GM12873 (cell line): ENCODE data around the gene ZNF593OS.

ENCODE experiments used
- CTCF ChIP-seq: IDR thresholded peaks from 2 replicates; pipeline ENCODE4 v1.5.1; 2012; ENCODE audit warnings: low read depth, mild to moderate bottlenecking, moderate library complexity, low read length, control low read depth; ENCODE audit not compliant: insufficient read depth; ENCODE audit errors: missing control alignments

Gene ZNF593OS

GRCh38 chr1:26210147-26210870 lies 38.7 kb upstream of the ZNF593OS start:
- TF ChIP-seq CTCF = no peak

DNA sequence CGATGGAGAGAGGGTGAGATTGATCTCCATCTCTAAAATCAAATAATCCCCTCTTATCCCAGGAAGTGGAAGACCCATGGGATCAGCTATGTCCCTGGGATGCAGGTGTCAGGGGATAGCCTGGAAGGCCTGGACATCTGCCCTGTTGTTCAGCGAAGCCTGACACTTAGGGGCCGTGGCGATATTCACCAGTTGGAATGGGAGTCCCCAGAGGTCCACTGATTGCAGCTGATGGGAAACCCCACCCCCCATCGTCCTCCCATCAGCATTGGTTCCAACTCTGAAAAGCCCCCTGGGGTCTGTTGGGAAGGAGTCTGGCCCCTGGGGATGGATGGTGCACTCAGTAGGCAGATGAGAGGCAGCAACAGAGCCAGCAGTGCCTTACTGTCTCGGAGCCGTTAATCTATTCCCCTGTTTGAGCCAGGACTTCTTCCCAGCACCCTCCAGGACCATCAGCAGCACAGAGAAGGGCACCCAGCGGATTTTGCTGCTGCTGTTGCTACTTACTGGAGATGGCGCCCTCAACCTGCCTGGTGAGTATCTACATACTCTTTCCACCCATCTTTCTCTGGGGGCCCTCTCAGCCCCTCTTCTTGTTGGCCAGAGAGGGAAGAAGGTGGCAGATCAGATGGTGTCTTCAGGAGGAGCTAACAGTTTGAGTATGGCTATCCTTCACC lies 32.1 kb upstream of the ZNF593OS start:
- TF ChIP-seq CTCF = peak; percentile 31

DNA sequence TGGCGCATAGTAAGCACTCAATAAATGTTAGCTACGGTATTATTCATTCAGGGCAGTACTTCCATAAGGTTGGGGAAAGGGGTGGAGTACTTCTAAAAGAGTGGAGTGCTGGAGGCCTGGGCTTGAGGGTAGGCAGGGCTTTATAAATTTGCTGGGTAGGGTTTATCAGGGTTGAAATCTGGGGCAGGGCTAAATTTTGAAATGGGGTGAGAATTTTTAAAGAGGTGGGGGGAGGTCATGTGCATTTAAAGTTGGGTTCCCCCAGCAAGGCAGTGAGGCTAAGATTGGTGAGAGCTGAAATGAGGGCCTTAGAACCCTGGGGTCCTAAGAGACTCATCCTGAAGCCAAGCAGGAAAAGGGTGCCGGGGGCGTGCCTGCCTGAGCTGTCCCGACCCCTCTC lies 28.8 kb upstream of the ZNF593OS start:
- TF ChIP-seq CTCF = no peak

GRCh38 chr1:26197813-26198212 lies 26.2 kb upstream of the ZNF593OS start:
- no peak for TF ChIP-seq CTCF

GRCh38 chr1:26197301-26197700 lies 25.7 kb upstream of the ZNF593OS start:
- no peak for TF ChIP-seq CTCF

DNA sequence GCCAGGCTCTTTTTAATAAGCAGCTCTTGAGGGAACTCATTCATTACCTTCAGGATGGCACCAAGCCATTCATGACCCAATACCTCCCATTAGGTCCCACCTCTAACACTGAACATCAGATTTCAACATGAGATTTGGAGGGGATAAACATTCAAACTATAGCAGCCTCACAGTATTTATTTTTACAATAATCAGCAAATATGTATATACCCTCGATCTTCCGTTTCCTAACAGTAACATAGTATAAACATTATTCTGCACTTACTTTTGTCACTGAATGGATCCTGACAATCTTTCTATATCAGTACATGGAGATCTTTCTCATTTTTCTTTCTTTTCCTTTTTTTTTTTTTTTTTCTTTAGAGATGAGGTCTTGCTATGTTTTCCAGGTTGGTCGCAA lies 24.2 kb upstream of the ZNF593OS start:
- TF ChIP-seq CTCF = no peak

- no peak for TF ChIP-seq CTCF
Observed at GRCh38 chr1:26191739-26192138, 20.1 kb upstream of the ZNF593OS start.
